NCI-H2171 treated with DMSO at 0.1 percent for 48 hours (cell line): Measurements from ENCODE around the gene COG8.
A peak's percentile ranks its signal among the peaks of the same experiment; 100 is the strongest.
"Not testable (repeated sequence)": the region's sequence is repeated elsewhere in the genome, so short reads cannot be mapped to it uniquely, and the experiment has no call there.

Source experiments
- DNase-seq: peaks from one replicate; lab custom pipeline; 2025; lab: John Stamatoyannopoulos, UW

The COG8 gene

DNA sequence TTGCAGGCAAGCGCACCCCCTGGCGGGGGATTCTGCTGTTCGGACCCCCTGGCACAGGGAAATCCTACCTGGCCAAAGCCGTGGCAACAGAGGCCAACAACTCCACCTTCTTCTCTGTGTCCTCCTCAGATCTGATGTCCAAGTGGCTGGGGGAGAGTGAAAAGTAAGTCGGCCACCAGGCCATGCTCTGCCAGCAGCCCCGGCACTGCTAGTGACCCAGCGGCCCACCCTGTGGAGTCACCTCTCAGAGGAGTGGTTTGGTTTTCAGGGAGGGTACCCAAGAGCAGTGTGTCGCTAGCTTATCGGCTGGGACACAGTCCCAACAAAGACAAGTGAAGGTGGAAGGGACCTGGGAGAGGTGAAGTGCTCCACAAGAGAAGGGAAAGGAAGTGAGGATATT is 20.0 kb downstream of the COG8 start:
- no peak for DNase-seq

DNA sequence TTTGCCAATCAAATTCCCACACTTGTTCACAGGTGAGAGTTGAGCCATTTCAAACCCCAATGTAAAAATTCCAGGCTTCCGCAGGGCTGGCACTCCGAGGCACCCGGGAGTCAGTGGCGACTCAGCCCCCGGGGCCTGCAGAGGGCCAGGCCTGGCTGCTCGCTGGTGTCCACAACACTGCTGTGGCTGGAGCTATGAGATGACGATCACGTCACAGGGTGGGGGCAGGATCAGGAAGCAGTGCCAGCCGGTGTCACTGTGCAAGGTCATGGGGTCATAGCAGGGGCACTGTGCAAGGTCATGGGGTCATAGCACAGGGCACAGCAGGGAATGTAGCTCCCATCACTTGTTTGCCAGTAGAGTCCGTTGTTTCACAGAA is 20.5 kb downstream of the COG8 start:
- no peak for DNase-seq

DNA sequence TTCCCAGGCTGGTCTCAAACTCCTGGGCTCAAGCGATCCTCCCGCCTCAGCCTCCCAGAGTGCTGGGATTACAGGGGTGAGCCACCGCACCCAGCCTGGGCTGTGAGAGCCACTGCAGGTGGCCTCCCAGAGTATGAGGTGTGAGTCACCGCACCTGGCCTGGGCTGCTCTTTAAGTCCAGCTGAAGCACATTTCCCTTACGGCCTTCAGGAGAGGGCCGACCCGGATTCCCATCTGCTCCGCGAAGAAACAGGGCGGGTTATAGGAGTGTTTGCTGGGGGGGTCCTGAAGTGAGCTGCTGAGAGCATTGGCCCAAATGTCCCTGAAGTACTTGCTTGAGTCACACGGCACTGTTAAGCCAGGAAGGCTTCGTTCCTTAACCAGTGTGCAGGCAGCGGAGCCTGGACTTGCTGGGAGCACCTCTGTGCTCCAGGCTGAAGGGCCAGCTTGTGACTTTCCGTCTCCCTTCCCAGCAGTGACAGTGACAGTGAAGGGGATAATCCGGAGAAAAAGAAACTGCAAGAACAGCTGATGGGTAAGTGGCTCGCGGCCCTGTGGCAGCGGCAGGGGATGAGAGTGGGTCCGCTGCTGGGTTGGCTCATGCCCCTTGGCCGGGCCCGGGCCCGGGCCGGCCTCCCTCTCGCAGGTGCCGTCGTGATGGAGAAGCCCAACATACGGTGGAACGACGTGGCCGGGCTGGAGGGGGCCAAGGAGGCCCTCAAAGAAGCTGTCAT is 21.0 kb downstream of the COG8 start:
- no peak for DNase-seq

DNA sequence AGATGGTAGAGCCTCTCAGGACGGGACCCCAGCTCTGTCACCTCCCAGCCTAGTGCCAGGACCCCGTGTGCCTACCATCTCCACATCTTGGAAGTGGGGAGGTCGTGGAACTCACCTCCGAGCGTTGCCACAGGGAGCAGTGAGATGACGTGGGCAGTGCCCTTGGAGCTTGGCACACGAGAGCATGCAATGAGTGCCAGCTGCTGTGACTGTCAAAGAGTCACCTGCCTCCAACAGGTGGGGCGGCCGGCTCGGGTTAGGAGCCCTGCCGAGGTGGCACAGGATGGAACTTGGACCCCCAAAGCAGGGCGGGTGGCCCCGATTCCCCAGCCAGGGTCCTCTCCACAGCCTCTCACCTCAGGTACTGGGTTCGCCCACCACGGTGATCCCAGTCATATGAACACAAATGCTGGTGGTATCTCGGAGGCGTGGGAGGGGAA is 22.7 kb downstream of the COG8 start:
- no peak for DNase-seq

DNA sequence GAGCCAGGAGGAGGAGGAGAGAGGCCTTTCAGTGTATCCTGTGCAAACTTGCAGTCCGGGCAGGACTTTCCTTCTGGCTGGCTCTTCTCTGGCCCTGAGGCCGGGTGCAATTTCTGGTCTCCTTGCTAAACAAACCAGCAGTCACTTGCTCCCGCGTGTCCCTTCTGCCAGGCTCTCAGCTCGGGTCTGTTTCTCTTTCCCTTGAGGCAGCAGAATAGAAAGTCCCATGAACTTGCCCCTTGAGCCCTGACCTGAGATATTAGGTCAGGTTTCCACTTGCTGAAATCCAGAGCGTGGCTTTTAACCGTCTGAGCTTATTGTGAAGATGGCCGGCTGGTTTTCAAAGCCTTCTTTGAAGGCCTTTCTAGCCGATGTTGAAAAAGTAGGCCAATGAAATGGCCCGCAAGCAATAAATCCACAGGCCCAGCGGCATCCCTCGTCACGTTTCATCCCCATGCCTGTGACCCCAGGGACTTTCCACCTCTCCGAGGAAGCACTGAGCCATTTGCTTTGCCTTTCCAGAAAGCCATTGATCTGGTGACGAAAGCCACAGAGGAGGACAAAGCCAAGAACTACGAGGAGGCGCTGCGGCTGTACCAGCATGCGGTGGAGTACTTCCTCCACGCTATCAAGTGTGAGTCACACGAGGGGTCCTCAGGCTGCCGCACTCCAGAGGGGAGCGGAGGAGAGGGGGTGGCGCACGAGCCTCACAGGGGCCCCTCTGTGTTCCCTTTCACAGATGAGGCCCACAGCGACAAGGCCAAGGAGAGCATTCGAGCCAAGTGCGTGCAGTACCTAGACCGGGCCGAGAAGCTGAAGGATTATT is 23.7 kb downstream of the COG8 start:
- no peak for DNase-seq

DNA sequence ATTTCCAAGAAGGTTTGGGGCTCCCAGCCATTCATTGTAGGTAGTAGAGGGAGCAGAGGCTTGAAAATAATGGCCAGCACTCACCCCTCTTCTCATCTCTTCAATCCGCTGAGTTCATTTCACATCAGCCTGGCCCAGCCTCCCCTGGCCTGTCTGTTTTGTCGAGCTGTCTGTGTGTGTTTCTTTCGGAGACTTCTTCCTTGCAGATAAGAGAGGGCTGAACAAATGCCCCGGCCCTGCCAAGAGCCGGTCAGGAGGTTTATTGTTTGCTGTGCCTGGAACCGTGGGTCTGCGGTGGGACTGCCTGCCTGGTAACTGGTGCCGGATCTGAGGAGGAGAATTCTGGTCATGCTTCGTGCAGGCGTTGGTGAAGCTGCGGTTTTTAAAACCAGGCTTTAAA is 24.8 kb downstream of the COG8 start:
- DNase-seq, result no peak

- DNase-seq, result peak; percentile 45
Measured at GRCh38 chr16:69313469-69313868, 25.9 kb downstream of the COG8 start.

- peak; percentile 17 for DNase-seq
Measured at GRCh38 chr16:69311533-69312387, 27.6 kb downstream of the COG8 start.

DNA sequence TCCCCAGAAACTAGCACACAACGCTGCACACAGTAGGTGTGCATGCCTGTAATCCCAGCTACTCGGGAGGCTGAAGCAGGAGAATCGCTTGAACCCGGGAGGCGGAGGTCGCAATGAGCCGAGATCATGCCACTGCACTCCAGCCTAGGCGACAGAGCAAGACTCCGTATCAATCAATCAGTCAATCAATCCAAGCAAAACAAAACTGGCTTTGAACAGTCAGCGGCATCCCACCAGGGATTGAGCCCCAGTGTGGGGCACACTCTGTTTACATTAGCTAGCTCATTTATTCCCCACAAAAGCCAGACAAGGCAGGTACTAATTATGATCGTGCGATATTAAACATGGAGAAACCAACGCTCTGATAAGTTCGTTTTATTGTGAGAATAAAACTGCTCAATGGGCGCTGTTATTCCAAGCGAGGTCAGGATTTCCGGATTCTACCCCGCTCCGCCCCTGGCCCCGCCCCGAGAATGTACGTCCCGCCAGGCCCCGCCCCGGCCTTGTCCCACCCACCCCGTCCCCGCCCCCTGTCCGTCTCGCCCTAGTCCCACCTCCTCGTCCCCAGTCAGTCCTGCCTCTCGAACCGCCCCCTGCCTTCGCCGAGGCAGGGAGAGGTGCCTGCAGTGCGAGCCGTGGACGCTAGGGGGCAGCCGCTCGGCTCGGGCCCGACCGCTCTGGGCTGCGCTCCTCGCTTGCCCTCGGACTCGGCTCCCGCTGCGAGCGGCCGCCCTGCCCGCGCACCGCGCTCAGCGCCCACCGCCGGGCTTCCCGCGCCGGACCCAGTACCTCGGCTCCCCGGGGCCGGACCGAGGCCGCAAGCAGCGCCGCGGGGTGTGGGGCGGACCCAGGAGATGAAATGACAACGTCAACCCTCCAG is 28.5 kb downstream of the COG8 start, which contains the start of gene VPS4A:
VPS4A (plus strand) TSS at position 698 of the 880 bp plus-strand sequence; CDS start at position 860, 162 bp downstream.
- DNase-seq, result peak; percentile 96

- no peak for DNase-seq
Measured at GRCh38 chr16:69309316-69309715, 30.0 kb downstream of the COG8 start.

- no peak for DNase-seq
Measured at GRCh38 chr16:69307856-69308255, 31.5 kb downstream of the COG8 start.

GRCh38 chr16:69307091-69307490 is 32.3 kb downstream of the COG8 start:
- DNase-seq, result peak; percentile 15

- peak; percentile 93 for DNase-seq
Measured at GRCh38 chr16:69306031-69306430, 33.3 kb downstream of the COG8 start.

DNA sequence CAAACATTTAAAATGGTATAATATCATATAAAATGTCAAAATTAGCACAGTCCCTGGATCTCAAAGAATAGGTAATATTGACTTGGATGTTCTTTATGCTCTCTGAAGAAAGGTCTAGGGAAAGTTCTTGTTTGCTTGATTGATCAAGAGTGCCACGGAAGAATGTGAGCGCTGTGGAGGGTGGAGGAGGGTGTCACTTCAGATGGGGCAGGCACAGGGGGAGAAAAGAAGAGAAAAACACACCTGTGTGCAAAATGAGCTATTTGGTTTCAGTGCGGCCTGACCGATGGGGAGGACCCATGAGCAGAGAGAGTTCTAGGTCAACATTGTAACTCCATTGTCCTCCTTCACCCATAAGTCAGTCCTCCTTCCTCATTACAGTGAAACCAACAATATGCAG is 37.1 kb downstream of the COG8 start:
- no peak for DNase-seq

DNA sequence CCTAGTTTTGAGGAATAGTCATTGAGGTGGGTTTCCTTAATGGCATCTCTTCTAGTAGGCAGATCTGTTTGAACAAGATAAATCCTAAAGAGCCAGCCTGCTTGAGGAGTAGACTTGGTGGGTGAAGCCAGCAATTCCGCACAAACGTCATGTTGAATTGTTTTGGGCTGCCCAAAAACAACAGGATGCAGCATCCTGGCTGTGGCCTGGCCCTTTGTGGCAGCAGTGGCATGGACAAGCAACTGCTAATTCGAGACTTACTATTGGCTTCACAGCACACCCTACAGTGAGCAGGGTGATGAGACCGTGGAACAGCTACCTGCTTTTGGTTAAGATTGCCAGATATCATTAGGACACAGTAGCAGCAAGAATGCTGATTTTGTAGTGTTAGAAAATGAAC is 37.5 kb downstream of the COG8 start:
- DNase-seq, result no peak

DNA sequence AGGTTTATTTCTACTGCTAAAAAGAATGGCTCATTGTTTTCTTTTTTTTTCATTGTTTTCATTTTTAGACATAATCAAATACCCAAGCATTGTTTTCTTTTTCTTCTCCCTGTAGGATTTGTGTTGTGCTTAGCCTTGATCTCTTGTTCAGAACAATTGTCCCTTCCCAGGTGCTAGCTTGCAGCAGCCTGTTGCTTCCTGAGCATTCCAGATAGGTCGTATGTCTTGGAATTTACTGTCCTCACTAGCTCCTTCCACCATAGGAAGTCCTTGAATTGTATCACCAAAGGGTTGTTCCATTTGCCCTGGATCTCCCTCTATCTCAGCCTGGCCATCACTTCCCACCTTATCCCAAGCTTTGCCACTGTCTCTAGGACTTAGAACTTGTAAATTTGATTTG is 38.2 kb downstream of the COG8 start:
- no peak for DNase-seq

DNA sequence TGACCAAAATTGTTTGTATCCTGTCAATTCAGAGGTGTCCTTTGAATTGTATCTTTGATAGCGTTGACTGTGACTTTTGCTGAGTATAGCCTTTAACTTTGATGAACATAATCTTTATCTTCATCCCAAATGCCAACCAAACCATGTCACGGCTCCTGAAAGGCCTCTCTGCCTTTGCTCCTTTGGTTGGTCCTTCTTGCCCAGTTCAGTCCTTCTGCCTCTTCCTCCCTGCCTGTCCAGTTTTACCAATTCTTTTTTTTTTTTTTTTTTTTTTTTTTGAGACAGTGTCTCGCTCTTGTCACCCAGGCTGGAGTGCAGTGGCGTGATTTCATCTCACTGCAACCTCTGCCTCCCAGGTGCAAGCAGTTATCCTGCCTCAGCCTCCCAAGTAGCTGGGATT is 41.1 kb downstream of the COG8 start:
- DNase-seq, result no peak

DNA sequence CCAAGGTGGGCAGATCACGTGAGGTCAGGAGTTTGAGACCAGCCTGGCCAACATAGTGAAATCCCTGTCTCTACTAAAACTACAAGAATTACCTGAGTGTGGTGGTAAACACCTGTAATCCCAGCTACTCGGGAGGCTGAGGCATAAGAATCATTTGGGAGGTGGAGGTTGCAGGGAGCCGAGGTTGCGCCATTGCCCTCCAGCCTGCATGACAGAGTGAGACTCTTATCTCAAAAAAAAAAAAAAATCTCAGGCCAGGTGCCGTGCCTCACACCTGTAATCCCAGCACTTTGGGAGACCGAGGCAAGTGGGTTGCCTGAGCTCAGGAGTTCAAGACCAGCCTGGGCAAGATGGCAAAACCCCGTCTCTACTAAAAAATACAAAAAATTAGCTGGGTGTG is 42.6 kb downstream of the COG8 start:
- DNase-seq, result not testable (repeated sequence)

- DNase-seq, result no peak
Measured at GRCh38 chr16:69294051-69294450, 45.3 kb downstream of the COG8 start.

DNA sequence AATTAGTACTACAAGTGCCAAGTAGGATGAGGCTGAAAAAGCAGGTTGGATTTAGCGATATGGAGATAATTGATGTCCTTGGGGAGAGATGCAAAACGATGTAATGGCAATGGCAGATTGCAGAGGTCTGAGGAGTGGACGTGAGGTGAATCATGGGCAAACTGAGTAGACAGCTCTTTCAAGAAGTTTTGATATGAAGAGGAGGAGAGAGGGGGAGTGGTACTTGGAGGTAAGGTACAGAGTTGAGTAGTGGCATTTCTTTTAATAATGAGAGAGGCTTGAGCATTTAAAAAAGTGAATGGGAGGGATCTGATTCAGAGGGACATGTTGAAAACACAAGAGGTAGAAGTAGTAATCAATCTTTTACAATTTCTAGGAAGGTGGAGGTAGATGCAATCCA is 46.0 kb downstream of the COG8 start:
- peak; percentile 50 for DNase-seq

- DNase-seq, result not testable (repeated sequence)
Measured at GRCh38 chr16:69291657-69292056, 47.7 kb downstream of the COG8 start.
